ENCODE results near the gene HOXA9.

HOXA9 gene

DNA sequence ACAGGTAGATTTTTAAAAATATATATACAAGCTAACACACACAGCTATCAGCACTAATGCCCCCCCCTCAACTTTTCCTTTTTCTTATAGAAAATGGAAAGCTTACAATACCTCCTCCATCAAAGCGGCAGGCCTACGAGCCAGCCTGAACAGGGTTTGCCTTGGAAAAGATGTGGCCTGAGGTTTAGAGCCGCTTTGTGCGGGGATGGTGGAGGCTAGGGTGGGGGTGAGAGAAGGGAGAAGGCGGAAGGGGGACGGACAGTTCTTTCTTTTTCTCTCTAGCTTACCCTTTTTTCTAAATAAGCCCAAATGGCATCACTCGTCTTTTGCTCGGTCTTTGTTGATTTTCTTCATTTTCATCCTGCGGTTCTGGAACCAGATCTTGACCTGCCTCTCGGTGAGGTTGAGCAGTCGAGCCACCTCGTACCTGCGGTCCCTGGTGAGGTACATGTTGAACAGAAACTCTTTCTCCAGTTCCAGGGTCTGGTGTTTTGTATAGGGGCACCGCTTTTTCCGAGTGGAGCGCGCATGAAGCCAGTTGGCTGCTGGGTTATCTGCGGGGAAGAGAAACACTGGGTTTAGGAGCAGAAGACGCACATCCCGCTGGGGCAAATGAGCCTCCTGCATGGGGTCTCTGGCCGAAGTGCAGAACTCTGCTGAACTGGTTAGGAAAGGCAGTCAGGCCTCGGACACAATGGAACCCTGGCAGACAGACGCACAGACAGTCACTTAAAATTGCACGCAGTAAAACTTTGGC is 1.9 kb downstream of the HOXA9 start:
- no peak for DNase-seq (ENCODE audit: low spot score)

GRCh38 chr7:27162561-27163287 is 2.6 kb downstream of the HOXA9 start:
- DNase-seq (ENCODE audit: low spot score) = no peak

- no peak for DNase-seq (ENCODE audit: low spot score)
These were observed 3.4 kb downstream of the HOXA9 start for GRCh38 chr7:27161721-27162560.

DNA sequence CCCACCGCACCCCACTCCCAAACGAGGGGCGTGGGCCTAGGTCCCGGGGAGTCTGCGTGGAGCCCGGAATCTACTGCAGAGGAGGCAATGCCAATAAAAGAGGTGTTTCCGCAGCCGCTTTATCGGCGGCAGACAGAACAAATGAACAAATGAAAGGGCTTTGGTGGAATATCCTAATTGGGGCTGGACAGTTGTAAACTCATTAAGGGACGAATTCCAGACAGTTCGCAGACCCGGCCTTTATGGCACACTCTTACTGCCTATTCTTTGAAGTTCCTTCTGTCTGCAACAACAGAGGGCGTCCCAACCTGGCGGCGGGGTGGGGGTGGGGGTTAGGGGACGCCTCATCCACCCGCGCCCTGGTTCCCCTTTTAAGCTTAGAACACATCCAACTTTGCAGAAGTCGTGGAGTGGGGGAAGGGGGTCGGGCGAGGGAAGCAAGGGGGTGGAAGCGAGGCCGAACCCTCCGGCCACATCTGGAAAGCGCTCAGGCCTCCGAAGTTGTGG is 4.1 kb downstream of the HOXA9 start:
- DNase-seq (ENCODE audit: low spot score) = no peak

DNA sequence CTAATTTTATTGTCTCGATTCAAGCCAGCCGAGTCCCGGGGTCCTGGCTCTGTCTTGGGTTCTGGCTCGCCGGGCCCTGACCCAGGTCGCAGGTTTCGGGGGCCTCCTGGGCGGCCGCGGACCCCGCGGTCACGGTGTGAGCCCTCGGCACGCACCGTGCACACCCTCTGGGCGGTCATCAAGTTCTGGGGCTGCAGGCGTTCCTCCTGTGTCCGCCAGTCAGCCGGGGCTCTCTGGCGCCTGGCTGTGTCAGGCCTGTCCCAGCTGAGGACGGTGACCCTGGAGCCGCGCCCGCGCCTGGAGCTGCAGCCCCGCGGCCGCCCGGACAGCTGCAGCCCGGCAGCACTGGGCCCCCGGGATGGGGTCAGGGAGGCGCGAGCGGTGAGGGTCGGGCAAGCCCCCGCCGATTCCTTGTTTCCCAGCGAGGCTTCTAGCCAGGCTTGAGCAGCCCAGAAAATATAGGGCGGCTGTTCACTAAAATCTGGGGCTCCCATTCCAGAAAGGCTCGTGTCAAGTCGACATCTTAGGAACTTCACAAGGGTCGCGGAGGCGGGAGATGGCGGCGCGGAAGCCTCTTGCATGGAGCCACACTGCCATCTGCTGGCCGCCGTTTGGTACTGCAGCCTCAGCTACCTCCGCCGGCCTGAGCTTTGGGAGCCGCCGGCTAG is 4.7 kb downstream of the HOXA9 start:
- DNase-seq (ENCODE audit: low spot score) = peak; percentile 96

- no peak for DNase-seq (ENCODE audit: low spot score)
These were observed 5.2 kb downstream of the HOXA9 start for GRCh38 chr7:27160145-27160545.

GRCh38 chr7:27159266-27160144 is 5.8 kb downstream of the HOXA9 start:
- DNase-seq (ENCODE audit: low spot score) = no peak

DNA sequence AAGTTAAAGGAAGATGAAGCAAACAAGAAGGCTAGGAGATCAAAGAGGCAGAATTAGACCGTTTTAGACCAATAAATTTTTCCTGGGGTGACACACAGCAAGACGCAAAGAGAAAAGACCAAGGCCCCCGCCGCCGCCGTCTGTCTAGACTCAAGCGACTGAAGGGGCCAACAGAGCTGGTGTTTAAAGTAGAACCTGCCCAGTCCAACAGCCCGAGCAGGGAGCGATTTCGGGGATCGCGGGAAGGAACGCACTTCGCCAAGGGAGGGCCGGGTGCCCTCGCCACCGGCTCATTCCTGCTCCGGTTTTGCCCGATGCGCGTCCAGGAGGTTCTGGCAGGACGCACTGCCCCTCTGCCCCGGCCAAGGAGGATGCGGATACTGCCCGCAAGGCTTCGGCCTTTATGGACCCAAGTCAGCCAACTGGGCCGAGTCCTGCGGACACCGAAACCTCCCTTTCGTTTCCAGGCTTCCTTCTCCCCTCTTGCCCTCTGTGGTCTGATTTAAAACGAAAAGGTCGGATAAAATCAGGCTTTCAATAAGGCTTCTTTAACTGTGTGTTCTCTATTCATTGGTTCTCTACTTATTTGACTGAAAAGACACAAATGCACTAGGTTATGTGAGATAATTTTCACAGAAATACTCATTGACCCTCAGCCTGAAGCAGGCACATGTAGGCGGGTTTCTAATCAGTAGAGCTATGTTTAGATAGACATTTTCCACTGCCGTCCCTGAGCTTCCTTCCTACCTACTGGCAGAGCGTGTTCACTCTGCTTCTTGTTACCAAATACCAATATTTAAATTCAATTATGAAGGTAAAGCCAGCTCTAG is 6.7 kb downstream of the HOXA9 start:
- DNase-seq (ENCODE audit: low spot score) = no peak

GRCh38 chr7:27157702-27158431 is 7.5 kb downstream of the HOXA9 start:
- no peak for DNase-seq (ENCODE audit: low spot score)

DNA sequence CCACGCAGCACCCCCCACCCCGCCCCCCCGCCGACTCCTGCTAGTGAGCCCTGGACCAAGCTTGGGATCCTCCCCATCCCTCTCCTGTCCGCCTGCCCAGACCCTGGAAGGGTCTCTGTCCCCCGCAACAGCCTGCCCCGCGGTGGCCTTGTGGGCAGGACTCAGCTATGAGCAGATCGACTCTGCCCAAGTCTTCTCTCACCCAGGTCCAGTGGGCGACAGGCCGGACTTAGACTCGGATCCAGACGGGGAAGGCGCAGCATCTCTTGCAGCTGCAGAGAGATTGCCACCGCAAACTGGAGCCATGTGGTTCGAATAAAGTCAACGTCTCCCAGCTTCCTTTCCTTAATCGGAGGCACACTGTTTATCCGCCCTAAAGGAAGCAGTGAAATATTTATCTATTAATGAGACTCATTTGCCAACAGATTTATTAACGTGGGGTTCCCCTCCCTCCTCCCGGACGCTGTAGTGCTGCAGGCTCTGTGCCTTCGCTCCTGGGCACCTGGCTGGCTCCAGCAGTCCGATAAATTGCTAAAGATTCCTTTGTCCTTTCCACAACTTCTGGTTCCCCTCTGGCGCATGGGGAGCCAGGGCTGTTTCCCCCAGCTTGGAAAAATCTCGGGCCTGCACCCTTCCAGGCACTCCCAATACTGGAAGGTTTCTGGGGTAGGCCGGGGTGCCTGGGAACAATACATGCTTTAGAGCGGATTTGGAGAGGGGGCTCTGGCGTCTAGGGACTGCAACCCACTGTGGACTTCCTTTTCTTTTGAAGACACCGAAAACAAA is 8.2 kb downstream of the HOXA9 start:
- DNase-seq (ENCODE audit: low spot score) = no peak

- DNase-seq (ENCODE audit: low spot score) = peak; percentile 87
These were observed 8.8 kb downstream of the HOXA9 start, which contains the start of gene HOXA7 for GRCh38 chr7:27156508-27156898. Gene HOXA7 (minus strand): TSS chr7:27156675. CDS start chr7:27156545, 130 bp downstream.

GRCh38 chr7:27155816-27156507 is 9.4 kb downstream of the HOXA9 start:
- peak; percentile 84 for DNase-seq (ENCODE audit: low spot score)

DNA sequence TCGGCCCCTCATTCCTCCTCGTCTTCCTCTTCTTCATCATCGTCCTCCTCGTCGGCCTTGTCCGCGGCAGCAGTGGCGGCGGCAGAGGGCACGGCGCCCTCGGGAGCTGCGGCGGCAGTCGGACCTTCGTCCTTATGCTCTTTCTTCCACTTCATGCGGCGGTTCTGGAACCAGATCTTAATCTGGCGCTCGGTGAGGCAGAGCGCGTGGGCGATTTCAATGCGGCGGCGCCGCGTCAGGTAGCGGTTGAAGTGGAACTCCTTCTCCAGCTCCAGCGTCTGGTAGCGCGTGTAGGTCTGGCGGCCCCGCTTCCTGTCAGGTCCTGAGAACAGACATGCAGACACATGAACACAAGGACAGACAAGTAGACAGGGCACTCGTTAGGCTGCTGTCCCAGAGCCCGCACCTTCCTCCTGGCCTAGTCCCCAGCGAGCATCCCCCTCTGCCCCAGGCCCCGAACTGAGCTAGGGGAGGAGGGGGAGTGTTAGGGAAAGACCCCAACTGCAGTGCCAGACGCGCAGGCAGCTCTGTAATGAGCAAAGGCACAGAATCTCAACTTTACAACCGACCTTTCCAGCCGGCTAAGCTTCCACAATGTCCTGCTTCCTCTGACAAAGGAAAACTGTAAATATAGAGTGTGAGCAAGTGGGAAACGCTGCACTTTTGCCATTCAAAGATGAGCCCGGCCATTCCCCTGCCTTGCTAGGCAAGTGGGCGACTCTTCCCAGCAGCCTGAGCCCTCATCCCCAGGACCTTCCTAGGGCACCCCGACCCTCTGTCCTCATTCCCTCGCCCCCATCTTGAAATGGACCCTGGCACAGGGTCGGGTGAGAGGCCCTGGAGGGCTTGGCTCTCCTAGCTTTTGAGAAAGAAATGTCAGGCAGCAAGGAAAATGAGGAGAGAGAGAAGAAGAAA is 10.2 kb downstream of the HOXA9 start:
- no peak for DNase-seq (ENCODE audit: low spot score)

- no peak for DNase-seq (ENCODE audit: low spot score)
These were observed 11.0 kb downstream of the HOXA9 start for GRCh38 chr7:27154369-27154768.

GRCh38 chr7:27153526-27153925 is 11.8 kb downstream of the HOXA9 start:
- no peak for DNase-seq (ENCODE audit: low spot score)

DNA sequence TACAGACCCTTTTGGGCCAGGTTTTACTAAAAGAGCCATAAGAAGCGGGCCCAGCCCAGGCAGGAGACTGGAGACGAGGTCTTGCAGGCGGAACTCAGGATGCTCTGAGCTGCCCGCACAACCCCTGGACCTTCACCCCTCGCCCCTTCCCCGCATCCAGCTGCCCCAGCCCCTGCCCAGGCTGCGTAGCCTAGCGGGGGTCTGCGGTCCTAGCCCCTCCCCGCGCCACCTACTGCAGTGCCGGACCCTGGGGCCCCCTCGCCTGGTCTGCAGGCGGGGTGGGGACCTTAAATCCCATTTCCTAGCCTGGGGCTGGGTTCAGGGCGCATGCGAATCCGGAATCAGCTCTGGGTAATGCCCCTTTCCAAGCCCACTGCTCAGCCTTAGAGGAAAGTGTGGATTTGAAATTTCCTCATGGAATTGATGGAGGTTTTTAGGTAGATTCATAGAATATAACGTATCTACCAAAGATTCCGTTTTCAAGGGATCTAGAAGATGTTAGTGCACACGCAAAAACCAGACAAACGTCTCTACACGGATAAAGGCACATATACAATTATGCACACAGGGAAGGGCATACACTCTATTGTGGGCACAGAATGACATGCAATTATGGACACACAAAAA is 12.4 kb downstream of the HOXA9 start:
- no peak for DNase-seq (ENCODE audit: low spot score)

Measured in HuH-7.5 (cell line).